NB4 (cell line): Measurements from ENCODE around the gene STARD7.

Experiments
- MYC ChIP-seq: IDR thresholded peaks from 2 replicates; pipeline ENCODE4 v1.6.1; 2011; ENCODE audit warnings: low read depth, low read length
- POLR2A ChIP-seq: IDR thresholded peaks from 2 replicates; pipeline ENCODE4 v1.6.1; 2011; ENCODE audit warnings: mild to moderate bottlenecking; ENCODE audit not compliant: insufficient read length; ENCODE audit errors: extremely low read depth
- TF ChIP-seq, protein P1 (sequence below): IDR thresholded peaks from one replicate; pipeline ENCODE4 v1.5.1; 2012; ENCODE audit warnings: low read depth, low read length
- TF ChIP-seq, protein P2 (sequence below): IDR thresholded peaks from 2 replicates; pipeline ENCODE4 v1.6.1; 2011; ENCODE audit warnings: low read depth, low read length

DNA sequence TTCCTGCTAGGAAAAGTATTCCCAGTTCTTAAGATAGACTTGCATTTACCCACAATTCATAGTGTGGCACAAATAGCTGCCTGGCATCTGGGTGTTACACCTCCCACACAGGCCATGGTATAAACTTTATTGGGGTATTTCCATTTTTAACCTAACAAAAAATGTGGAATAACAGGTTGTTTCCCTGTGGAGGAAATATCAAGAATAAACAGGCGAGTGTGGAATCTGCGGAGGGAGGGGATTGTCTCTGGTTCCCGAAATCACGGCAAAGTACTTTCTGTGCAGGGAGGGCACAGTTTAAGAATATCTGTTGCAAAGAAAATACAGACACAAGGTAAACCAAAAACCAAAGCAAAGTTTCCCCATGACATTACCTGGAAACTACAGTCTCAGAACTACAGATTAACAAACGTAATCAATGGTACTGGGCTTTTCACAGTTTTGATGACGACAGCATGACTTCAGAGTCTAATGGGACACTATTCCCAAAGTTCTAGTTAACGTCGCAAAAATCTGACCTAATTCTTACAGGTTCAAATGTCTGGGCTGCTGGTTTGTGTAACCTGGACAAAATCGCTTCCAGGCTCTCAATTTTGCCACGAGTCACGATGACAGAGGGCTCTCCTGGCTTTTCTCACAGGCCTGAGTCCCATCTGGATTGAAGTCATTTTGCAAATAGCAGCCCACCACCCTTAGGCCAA lies 1.4 kb downstream of the STARD7 start:
- TF ChIP-seq, protein P1, sequence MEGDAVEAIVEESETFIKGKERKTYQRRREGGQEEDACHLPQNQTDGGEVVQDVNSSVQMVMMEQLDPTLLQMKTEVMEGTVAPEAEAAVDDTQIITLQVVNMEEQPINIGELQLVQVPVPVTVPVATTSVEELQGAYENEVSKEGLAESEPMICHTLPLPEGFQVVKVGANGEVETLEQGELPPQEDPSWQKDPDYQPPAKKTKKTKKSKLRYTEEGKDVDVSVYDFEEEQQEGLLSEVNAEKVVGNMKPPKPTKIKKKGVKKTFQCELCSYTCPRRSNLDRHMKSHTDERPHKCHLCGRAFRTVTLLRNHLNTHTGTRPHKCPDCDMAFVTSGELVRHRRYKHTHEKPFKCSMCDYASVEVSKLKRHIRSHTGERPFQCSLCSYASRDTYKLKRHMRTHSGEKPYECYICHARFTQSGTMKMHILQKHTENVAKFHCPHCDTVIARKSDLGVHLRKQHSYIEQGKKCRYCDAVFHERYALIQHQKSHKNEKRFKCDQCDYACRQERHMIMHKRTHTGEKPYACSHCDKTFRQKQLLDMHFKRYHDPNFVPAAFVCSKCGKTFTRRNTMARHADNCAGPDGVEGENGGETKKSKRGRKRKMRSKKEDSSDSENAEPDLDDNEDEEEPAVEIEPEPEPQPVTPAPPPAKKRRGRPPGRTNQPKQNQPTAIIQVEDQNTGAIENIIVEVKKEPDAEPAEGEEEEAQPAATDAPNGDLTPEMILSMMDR = no peak
- TF ChIP-seq POLR2A (no peak), MYC (no peak)
- TF ChIP-seq, protein P2, sequence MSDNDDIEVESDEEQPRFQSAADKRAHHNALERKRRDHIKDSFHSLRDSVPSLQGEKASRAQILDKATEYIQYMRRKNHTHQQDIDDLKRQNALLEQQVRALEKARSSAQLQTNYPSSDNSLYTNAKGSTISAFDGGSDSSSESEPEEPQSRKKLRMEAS = no peak
